Measurements from ENCODE around the gene TMEM40.

GRCh38 chr3:12772462-12772861 is 13.4 kb upstream of the TMEM40 start:
- TF ChIP-seq GATA2 (CRISPR knock-in tag; IDR thresholded peaks at IDR 0.05) (no peak), MXI1 (IDR thresholded peaks at IDR 0.05; ENCODE audit: low read depth, low read length) (no peak), FOXJ3 (CRISPR knock-in tag; IDR thresholded peaks at IDR 0.05) (no peak), RCOR1 (IDR thresholded peaks at IDR 0.05; ENCODE audit: low read length) (no peak), CTCF (IDR thresholded peaks at IDR 0.05) (no peak), SIN3A (IDR thresholded peaks at IDR 0.05; ENCODE audit: borderline replicate concordance, low read depth, low read length) (no peak), POLR2AphosphoS5 (IDR thresholded peaks at IDR 0.05; ENCODE audit: low read depth, low read length) (no peak), MAX (IDR thresholded peaks at IDR 0.05; ENCODE audit: low read depth) (no peak), FOXM1 (IDR thresholded peaks at IDR 0.05; ENCODE audit: low read depth) (no peak), EP300 (IDR thresholded peaks at IDR 0.05; ENCODE audit: borderline replicate concordance in 1 of 2, low read depth in 1 of 2, low read length in 1 of 2) (no peak)

Measured in SK-N-SH (cell line).